DLD1 (cell line): ENCODE data around the gene KCTD1.

ENCODE experiments used
- in situ Hi-C: cut with HindIII; loops from 2 replicates; pipeline ENCODE4 v1.10.0; 2017; ENCODE audit warnings: low sequenced_read_pairs

KCTD1 gene

DNA sequence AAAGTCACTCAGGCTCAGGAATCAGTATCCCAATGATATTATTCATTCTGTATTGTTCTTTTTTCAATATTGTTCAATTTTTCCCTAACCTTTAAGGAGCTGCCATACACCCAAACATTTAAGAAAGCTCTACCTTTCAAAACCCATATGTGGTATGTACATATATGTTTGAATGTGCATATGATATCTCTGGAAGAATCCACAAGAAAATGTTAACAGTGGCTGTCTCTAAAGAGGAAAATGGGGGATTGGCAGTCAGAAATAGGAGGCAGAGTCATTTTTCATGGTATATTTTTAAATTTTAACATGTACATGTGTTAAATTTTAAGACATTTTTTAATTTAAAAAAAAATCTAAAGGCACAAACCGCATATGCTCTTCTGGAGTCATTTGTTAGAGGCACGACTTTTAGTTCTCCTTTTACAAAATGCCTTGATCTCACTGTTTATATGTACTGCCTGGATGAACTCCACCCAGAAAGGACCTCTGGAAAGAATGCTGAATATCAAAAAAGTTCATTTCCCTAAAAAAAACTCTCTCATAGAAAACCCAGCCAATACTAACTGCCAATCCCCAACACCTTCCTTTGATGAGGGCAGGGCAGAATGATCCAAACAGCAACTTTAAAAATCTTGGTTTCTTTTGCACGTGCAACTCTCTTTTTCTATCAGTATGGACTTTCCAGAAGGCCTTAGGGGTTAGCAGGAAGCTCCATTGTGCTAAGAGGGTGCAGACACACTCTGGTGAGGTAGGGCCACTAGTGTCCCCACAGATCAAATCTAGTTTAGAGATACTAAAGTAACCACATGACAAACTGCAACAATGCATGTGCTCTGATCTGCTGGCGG is 23.6 kb downstream of the KCTD1 start:
- in situ Hi-C loops: no loop called here

DNA sequence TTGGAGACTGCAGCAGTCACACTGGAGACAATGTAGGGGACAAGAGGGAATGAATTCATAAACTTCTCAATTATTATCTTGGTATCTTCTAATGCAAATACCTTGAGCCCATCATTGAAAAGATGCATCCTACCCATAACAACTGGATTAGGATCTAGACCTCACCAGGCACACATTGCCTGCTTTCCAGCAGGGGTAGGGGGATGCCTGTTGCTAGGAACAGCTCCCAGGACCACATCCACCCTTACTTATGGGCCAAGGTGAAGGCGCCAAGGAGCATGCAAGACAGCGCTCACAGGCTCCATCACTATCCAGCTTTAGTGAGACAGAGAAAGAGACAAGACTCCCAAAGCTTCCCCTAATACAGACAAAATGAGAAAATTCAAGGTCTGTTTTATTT is 24.4 kb downstream of the KCTD1 start:
- in situ Hi-C loops: no loop called here

DNA sequence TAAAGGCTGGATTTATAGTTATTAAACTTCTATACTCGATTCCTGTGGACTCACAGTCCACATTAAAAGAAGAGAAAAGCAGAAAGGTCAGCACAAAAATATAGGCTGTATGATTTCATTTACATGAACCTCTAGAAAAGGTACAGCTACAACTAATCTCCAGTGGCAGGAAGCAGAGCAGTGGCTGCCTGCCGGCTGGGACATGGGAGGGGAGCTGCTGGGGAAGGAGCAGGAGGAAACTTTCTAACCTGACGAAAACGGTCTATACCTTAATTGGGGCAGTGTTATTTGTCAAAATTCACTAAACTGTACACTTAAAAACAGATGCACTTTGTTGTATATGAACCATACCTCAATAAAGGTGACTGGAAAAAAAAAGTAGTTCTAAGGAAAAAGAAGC is 26.7 kb downstream of the KCTD1 start:
- in situ Hi-C loops: no loop called here

DNA sequence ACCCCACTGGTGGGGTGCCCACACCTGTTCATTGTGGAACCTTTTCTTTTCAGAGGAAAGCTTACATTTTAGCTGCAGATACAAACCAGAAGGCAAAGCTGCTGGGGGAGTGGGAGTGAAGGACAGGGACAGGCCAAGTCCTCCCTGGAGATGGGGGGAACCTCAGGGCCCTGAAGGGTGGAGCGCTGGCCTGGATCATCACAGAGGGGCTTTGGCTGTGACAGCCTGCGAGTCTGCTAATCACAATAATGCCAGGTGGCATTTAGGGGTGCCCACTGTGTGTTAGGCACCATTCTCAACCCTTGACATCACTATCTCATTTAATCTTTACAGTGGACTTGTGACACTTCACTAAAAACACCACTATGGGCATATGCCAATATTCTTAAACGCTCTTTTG is 27.4 kb downstream of the KCTD1 start:
- in situ Hi-C loops: no loop called here

DNA sequence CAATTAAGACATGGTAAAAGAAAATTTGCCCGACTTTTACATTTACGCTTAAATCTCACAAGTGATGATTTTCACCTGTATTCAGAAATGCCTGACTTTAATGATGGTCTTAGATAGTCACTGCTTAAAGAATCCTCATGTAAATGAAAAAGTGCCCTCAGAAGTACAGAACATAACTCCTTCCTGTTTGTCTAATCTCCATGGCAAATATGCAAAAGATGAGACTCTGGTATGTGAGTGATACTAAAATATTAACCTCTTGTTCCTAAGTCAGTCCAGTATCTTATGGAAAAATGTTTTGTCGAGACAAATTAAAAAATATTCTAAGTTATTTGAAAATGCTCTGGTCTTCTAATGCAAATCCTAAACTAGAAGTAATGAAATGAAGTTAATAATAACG is 29.2 kb downstream of the KCTD1 start:
- in situ Hi-C loops: no loop called here

DNA sequence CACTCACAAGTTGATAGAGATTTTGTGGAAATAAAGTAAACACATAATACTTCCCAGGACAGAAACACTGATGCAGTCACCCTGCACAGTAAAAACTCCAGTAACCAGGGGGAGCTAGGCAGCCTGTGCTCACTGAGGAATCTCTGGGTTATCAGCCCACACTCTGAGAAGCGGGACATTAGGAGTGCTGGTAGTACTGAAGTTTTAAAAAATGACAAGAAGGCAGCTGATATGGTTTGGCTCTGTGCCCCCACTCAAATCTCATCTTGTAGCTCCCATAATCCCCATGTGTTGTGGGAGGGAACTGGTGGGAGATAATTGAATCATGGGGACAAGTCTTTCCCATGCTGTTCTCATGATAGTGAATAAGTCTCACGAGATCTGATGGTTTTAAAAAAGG is 31.4 kb downstream of the KCTD1 start:
- in situ Hi-C loops: no loop called here

DNA sequence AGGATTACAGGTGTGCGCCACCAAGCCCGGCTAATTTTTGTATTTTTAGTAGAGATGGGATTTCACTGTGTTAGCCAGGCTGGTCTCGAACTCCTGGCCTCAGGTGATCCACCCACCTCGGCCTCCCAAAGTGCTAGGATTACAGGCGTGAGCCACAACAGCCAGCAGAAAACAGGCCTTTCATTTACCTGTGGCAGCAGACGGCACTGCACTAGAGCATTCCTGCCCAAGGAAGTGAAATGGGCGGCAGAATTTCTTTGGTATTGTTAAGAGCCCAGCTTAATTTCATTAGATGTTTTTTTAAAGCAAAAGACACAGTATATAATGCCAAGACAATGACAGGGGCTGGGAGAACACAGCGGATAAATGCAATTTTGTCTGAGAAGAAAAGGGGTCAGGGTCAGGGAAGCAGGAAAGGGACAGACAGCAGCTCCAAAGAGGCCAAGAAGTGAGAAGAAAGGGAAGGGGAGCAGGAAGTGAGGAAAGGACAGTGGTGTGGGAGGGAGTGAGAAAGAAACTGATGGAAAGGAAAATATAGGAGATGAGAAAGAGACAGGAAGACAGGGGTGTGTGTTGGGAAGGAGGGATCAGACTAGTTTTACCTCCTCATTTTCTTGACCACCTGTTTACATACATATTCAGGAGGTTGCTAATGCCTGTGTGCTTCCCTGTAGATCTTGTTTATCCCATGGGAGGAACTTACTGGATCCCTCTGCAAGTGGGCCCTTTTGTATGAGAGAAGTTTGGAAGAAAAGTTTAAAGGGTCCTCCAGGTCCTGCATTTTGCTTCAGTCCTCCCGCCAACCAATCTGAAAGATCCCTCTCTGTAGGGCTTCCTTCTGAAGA is 32.5 kb downstream of the KCTD1 start:
- in situ Hi-C loops: no loop called here

DNA sequence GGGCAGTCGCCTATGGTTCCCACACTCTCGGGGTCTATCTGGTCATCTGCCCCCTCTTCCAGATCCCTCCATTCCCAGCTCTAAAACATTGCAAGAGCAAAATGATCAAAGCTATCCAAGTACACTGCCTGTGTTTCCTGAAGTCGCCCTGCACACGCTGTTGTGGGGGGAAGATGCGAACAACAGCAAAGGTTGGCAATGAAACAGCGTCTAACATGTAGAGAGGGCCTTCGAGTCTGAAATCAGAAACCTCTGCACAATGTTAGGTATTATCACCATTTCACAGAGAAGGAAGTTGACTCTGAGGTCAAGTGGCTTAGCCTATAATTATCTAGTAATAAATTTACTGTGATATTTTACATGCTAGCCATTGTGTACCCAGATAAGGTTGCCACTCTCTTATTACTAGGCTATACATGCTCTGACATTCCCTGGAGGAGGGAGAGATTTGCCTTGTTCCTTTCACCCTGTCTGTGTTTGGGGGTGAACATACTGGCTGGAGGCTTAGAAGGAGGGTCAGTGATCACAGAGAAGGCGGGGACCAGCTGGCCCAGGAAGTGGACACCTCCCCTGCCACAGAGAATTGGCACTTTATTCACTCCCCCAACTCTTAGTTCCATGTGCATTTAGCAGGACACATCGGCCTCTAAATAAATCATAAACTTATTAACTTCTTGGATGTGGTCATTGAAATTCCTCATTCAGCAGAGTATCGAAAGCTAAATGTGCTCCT is 36.8 kb downstream of the KCTD1 start:
- in situ Hi-C loops: no loop called here

DNA sequence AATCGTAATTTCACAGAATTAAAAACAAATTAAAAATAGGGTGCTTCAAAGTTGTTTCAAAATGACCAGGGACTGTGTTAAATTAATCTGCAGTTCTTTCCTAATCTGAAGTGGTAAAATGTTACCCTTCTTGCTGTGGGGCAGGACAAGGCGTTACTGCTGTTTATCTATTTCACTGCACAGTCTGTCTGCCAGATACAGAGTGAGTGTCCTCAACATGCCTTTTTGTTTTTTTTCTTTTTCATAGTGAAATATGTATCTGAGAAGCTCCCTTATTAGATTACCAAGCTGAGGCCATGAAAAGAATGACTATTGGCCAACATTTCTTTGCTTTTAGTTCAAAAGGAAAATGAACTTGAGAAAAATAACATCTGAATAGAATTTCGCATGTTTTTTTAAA is 38.0 kb downstream of the KCTD1 start:
- in situ Hi-C loops: no loop called here

DNA sequence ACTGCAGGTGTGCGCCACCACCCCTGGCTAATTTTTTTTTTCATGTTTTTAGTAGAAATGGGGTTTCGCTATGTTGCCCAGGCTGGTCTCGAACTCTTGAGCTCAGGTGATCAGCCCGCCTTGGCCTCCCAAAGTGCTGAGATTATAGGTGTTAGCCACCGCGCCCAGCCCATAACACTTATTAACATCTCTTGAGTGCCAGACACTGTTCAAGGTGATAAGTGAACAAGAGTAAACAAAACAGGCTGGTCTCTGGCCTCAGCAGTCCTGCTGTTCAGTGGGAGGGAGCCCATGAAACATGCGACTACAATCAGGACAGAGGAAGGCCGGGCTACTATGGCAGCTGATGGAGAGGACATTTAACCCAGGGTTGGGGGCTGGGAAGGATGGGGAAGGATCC is 42.3 kb downstream of the KCTD1 start:
- in situ Hi-C loops: no loop called here

DNA sequence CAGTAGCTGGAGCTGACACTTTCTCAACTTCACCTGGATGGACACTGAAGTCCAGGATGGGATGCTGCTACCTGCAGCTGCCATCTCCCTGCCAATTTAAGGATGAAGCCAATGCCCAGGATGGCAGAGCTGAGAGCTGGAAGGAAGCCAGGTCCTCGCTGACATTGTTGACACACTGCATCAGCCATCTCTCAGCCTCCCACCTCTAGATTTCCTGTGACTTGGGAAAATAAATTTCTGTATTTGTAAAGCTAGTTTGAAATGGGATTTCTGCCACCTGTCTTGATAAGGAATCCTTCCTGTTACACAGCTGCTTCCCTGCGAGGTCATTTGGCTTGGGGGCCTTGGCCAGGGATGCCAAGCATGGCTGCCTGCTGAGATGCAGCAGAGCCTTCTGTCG is 43.5 kb downstream of the KCTD1 start:
- in situ Hi-C loops: no loop called here

DNA sequence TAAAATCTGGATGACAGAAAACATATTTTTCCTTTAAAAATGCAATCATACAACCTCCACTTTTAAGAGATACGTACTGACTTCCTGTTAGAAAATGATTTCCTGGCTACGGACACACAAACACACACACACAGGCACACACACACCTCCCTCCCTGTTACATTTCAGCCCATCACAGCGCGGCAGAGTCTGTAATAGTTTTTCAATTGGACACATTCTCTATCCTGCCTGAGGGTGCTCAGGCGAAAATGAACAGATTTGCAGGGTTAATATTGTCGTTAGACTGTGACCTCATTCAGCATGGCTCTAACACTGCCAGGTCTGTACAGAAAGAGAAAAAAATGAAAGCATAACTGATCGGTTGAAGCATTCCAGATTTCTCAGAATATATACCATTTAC is 45.0 kb downstream of the KCTD1 start:
- in situ Hi-C loops: no loop called here

DNA sequence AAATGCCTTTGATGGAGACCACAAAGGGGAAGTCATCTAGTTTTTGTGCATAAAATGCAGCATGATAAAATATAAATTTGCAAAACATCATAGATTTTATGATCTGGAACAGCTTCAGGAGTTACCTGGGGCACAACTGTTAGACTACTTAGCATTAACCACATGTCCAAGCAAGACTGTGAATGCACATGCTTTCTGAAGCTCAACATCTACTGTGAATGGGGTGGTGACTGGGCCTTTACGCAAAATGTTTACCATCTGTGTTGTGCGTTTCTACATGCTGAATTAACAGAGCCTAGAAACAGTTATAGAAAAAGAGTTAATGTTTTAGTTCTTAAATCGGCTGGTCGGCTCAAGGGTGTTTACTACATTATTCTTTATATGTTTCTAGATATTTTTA is 45.5 kb downstream of the KCTD1 start:
- in situ Hi-C loops: no loop called here

DNA sequence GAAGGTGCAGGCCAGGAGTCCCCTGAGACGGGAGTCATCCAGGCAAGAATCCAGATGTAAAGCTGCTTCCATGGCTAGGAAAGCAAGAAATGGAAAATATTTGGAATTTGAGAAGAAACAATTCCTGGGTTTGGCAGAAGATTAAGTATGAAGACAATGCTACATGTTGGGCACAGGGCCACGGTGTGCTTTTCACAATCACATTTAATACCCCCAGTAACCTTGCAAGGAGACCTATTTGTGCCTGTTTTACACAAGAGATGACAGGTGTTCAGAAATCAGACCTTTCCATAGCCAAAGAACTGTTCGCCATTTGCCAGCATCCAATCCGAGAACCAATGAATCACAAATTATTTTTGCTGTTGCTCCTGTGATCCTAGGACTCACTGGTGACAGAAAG is 50.5 kb downstream of the KCTD1 start:
- in situ Hi-C loops: no loop called here

DNA sequence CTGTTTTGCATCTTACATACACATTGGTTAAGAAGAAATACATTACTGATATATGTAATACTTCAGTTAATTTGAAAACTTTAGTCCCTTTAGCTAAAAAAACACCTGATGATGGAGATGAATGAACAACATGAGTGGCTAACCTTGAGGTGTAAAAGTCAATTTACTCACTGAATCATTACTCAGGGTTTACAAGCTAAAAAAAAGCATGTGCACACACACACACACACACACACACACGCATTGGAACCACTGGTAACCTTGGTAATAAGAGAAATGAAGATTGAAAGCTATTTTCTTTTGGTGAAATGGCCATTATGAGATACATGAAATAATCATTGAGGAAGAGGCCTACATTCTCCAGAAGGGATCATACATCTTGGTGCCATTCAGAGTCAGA is 51.8 kb downstream of the KCTD1 start:
- in situ Hi-C loops: no loop called here

DNA sequence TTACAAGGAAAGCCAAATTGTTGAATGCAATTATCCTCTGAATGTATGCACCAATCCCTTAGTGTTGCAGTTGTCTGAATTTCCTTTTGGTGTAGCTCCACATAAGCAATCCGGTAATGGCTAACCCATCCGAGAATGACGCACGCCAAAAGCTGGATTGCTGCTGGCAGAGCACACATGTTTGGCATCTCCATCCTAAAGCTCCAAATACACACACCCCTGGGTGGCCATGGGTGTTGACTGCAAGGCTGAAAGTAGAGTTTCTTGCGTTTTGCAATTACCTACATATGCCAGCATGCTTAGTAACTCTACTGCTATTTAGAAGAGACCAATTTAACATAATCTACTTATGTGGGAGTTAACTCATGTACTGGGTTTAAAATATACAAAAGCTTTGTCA is 53.1 kb downstream of the KCTD1 start:
- in situ Hi-C loops: no loop called here

DNA sequence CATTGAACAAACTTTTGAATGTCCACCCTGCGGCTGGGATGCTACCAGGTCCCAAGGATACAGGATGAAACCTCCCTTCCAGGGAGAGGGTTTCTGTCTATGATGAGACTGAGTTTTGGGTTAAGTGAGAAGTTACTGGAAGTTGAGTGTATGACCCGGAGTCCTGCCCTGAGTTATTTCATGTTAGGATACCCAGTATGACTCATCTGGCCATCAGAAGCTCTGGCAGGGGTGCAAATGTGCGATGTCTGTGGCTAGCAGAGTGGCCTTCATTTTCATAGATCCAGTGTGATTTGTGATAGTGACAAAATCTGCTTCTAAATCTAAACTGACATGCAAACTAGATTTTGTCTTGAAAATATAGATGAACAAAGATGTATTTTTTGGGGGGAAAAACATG is 55.3 kb downstream of the KCTD1 start:
- in situ Hi-C loops: no loop called here

DNA sequence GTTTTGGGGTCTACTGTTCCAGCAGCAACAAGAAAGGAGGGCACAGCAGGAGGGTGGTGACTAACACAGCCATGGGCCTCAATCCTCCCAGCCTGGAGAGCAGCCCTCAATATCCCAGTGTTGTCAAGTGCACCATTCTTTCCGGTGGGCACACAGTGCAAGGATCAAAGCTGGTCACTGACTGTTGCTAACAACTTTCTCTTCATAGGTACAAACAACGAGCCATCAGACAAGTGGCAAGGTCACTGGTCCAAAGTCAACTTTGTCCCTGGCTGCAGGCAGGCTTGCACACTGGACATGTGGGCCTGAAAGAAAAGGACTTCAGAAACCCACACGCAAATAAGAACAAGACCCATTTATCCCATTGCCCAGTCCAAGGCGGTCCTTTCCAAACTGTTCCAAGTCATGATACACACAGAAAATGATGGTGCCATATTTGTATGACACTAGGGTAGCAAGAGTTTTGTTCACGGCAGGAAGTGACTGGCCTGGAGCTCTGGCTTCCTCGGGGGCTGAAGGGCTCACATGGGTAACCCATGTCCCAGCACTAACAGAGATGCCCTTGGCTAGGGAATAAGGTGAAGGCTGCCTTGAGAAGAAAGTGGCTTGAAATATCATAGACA is 57.0 kb downstream of the KCTD1 start:
- in situ Hi-C loops: no loop called here

DNA sequence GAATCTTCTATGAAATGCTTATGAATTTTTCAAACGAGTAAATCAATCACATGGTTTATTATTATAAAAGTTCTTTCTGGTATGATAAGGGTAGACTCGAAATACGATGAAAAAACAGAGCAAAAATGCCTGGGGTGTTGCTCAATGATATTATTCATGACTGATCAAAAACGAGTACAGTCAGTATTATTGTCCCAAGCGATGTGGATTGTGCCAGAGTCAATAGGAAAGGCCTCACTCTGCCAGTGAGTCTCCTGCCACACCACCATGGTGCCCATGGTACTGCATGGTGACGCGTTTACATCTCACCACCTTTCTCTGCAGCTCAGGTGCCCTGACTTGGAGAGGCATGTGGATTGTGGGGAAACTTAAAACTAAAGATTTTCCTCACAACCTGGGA is 58.5 kb downstream of the KCTD1 start:
- in situ Hi-C loops: no loop called here

DNA sequence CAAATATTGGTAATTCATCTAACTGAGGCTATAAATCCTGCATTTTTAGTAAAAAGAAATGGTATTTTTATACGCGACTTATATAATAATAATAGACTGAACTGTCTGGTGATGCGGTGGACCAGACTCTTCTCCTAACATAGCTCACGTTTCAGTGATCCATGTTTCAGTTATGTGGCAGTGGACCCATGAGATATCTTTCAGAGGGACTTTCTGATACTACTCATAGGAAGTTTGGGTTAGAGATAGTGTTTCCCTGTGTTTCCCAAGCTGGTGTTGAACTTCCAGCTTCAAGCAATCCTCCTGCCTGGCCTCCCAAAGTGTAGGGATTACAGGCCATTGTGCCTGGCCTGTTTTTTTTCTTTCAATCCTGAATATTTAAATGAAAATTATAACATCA is 59.2 kb downstream of the KCTD1 start:
- in situ Hi-C loops: no loop called here

DNA sequence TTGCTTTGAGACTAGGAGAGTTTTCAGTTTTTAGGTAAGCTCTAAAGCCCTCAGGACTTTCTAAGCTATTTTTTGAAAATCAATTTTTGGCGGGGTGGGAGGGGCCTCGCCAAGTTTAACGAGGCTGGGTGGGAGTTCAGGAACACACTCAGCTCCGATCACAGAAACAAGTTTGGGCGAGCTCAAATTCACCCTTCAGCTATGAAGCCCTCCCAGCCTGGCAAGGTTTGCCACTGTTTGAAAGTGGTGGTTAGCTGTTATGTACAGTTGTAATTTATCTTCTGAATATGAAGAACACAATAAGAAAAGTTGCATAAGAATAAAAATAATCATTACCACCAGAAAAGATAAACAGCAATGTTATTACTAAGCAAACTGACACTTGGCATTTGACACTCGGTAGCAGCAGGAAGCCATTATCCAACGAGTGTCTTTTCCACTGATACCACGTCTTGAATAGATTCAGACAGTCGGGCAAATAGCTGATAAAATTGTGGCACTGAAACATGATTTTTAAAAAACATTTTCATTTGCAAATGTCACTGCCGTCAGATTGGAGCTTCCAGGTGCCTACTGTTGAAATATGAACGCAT is 59.8 kb downstream of the KCTD1 start:
- in situ Hi-C loops: no loop called here
